ENCODE data around the gene EMX2.

EMX2 gene

GRCh38 chr10:117532451-117533107, 10.0 kb upstream of the EMX2 start:
- no peak for DNase-seq

DNA sequence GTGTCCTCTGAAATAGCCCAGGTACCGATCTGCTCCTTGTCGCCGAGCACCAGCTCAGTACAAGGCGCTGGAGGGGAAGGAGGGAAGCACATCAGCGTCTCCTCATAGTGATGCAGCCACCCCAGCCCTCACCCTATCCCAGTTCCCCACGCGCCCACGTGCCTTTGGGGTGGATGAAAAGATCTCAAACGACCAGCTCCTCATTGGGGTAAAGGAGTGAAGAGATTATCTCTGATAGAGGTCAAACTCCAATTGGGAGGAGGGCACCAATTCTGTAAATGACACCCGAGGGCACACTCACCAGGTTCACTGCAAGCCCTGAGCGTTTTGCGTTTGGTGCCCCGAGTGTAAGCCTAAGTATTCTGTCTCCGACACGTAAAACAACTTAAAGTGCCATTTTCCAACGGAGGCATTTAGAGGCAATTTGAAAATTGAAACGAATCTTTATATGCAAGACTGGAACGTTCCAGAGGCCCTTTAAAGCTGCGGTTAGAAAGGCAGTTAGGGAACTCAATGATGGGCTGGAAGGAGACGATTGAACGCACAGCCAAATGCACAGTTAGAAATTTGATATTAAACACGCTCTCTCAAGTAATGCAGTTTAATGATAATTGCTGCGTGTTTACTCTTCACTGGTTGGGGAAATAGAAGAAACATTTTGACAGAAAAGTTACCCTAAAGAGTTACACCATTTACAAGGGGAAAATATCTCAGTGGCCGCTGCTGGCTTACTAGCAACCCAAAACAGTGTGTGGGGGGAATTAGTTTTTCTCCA, 8.9 kb upstream of the EMX2 start:
- DNase-seq = no peak

DNA sequence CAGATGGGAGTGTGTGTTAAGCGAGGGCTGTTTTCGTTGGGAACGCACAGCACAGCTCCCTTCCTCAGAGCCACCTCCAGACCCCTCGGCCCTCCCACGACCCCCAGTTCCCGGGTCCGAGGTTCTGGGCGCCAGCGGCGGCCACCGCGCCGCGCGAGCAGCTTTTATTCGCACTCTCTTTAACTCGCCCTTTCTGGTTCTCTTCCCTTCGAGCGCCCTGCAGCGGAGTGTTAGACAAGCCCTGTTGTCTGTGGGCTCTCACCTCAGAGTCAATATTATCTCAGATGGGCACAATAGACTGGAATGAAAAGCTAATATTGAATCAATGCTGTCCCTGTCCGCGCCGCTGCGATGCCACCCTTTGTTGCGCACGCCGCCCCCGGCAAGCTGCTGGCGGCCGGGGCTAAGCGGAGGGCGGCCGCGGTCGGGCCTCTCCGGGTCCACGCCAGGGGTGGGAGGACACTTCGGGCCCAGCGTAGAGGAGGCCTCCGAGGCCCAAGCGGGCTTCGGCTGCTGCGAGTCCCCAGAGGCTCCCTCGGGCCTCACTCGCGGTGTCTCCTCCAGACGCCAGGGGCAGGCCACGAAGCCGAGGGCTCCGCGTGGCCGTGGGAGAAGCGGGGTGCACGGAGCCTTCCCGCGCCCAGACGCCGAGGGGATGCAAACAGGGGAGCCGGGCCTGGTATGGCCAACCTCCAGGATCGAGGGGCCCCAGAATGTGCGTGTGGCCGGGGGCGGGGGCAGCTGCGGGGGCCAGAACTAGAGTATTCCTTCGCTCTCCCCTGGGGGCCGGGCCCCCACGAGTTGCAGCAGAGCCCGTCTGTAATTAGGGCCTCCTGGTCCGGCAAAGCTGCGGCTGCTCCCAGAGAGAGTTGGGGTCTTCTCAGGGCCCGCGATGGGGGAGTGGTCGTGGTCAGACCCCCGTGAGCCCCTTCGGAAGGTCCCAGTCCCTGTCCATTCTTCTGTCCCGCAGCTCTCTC, 7.9 kb upstream of the EMX2 start:
- no peak for DNase-seq

DNA sequence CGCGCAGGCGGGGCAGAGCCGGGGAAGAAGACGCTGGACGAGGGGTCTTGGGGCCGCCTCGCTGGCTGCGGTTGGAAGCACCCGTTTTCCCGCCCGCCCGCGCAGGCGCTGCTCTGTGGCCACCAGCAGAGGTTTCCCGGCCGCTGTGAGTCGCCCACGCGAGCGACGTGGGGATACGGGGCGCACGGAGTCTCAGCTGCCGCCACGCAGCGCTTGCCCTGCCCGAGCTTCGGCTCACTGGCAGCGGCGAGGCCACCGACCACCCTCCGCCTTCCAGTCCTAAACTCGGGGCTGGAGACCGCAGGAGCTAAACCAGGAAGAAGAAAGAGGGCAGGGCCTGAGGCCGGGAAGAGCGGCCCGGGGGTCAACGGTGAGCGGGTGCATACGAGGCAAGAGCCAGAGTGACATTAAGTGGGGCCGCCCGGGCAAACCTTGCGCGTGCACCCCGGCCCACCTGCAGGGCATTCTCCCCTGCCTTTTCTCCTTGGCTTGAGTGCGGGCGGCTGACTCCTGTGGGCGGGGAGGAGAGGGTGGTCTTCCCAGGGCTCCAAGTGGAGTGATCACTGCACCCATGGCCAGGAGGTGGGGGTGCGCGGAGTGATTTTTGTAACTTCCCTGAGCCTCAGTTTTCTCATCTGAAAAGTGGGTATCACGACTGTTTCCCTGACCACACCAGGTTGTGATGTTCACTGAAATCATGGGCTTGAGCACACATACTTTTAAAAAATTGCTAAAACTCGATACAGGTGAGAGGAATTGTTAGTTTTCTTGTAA, 7.1 kb upstream of the EMX2 start:
- DNase-seq = no peak

GRCh38 chr10:117536072-117536865, 6.3 kb upstream of the EMX2 start:
- DNase-seq = no peak

DNA sequence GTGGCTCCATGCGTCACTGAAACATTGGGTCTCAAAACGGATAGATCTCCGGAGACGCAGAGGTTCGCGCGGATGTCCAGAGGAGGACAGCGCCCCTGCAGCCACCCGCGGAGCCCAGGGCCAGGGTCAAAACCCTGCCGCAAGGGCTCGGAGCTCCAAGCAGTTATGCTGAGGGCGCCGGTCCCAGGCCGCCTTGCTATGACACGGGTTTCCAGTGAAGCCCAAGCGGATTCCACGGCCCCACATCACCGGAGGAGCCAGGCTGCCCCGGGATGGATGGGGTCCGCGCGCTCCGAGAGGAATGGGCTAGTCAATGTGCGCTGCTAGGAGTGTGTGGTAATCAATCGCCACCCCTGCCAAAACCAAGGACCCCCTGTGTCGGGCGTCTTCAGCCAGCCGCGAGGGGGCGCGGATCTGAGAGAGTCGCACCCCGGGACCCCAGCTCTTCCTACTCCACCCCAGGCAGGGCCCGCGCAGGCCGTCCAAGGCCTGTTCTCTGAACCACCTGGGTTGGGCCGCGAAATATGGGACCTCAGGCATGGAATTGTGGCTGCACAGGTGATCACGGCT, 5.6 kb upstream of the EMX2 start:
- DNase-seq = no peak

DNA sequence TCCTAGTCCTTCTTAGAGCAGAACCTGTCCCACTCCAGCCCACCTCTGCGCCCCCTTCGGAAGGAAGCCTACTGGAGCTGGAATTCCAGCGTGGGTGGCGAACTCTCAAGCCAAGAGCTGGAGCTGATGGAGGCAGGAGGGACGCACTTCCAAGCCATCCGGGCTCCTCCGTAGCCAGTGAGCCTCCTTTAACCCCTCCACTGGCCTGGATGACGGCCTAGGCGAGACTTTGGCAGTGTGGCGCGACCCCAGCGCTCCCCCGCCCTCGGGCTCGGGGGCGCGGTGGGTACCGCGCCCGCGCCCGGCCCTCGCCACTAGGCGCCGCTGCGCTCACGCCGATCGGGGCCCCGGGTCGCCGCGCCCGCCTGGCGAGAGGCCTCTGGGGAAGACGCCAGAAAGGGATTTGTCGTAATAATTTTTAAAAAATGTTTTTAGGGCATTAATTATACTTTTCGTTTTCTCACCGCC, 5.1 kb upstream of the EMX2 start:
- DNase-seq = no peak

- no peak for DNase-seq
Observed at GRCh38 chr10:117537904-117538524, 4.5 kb upstream of the EMX2 start.

DNA sequence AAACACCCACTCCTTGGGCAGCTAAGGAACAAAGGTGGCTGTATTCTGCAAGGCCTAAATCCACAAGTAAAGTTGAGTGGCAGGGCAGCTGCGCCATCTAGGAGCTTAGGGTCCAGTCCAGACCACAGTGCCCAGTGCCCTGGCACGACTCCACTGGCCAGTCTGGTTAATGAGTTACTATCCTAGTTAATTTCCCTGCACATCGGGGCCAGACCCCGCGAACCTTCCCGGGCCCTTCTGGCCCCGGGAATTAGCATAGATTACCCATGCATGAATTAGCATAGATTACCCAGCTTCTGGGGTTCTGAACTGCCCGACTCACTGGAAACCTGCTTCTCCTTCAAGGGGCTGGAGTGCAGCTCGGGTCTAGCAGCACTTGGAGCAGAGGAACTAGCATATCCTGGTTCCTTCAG, 3.2 kb upstream of the EMX2 start:
- no peak for DNase-seq

DNA sequence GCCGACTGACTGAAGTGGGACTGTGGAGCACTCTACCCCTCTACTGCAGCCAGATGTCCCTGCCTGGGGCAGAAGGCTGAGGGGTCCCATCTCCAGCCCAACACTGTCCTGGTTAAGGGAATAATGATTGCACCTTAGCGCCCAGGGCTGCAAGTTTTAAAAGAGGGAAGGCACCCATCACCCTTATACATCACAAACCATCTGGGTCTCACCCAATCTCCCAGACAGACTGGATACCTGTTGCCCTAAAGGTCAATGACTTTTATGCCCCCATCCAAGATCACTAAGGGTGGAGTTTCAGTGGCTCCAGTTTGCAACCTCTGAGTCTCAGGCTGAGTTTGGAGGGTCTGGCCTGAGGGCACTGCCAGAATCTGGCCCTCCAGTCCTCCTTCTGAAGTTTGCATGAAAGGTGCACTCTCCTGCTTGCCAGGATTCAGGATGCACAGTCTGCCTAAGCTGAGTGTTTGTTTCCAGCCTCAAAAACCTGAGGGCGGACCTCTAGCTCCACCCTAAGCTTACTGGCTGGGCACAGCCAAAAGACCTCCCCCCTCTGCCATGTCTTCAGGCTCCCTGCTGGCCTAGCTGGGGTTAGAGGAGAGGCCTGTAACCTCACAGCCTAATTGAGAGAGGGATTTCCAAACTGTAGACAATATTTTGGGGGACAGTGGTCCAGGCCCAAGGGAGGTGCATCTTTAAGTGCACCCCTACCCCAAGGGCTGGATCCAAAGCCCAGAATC, 2.5 kb upstream of the EMX2 start:
- DNase-seq = no peak

GRCh38 chr10:117540640-117541404, 1.7 kb upstream of the EMX2 start:
- DNase-seq = no peak

GRCh38 chr10:117541405-117541908, 1.1 kb upstream of the EMX2 start:
- DNase-seq = no peak

- DNase-seq = no peak
Observed at GRCh38 chr10:117541909-117542705, 439 bp upstream of the EMX2 start.

DNA sequence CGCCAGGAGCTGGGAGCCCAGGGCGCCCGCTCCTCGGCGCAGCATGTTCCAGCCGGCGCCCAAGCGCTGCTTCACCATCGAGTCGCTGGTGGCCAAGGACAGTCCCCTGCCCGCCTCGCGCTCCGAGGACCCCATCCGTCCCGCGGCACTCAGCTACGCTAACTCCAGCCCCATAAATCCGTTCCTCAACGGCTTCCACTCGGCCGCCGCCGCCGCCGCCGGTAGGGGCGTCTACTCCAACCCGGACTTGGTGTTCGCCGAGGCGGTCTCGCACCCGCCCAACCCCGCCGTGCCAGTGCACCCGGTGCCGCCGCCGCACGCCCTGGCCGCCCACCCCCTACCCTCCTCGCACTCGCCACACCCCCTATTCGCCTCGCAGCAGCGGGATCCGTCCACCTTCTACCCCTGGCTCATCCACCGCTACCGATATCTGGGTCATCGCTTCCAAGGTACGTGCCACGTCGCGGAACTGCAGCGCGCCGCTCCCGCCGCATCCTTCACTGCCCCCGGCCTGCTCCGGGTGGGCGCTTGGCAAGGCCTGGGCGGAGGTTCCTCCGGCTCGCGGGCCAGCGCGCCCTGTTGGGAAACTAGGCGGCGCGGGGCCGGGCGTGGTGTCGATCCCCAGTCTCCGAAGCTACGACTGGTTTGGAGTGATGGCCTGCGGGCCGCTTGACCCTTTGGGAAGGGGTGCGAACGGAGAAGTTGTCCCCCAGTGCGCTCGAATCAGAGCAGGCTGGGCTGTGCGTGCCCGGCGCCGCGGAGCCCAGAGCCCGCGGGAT, 868 bp downstream of the EMX2 start:
- no peak for DNase-seq

DNA sequence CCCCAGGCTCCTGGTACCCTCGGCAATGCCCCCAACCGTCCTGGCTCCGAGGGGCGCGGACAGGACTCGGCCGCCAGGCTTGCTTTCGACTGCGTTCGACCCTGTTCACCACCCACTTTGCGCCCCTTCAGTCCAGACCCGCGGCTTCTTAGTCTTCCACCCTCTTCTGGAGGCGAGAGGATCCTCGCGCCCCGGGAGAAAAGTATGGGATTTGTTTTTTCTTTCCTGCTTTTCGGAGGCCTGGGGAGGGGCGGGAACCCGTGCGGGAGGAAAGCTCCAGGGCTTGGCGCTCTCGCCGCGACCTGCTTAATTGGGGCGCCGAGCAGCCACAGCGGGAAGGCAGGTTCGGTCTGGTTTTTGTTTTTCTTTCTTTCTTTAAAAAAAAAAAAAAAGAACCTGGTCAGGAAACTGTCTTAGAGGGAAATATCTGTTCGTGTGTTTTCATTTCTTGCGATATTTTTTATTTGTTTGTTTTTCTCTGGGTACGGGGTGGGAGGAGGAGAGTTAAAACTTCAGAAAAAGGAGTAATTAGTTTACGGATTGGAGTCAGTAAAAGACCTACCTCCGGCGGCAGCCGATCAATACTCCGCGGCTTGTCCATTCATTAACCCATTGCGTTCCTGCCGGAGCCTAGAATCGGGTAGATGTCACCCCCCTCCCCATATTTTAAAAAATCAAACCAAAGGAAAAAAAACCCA, 1.6 kb downstream of the EMX2 start:
- DNase-seq = no peak

DNA sequence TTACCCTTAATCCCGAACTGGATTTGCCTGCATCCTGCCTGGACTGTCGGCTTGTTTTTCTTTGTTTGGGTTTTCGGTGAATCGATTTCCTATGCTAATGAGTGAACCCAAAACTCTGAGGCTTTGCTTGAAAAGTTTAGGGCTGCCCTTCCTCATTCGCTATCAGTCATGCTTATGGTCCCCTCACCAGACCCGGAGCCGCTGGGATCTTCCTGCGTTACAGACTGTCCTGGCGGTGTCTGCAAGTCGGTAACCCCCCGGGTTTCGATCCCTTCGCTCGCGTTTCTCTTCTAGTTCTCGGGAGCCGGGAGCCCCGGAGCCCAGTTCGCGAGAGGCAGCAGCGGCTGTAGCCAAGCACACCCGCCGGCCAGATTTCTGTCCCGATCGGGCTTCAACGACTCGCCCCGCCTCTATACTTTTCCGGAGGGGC, 2.2 kb downstream of the EMX2 start:
- no peak for DNase-seq
